ENCODE measurements around the gene MYT1.

DNA sequence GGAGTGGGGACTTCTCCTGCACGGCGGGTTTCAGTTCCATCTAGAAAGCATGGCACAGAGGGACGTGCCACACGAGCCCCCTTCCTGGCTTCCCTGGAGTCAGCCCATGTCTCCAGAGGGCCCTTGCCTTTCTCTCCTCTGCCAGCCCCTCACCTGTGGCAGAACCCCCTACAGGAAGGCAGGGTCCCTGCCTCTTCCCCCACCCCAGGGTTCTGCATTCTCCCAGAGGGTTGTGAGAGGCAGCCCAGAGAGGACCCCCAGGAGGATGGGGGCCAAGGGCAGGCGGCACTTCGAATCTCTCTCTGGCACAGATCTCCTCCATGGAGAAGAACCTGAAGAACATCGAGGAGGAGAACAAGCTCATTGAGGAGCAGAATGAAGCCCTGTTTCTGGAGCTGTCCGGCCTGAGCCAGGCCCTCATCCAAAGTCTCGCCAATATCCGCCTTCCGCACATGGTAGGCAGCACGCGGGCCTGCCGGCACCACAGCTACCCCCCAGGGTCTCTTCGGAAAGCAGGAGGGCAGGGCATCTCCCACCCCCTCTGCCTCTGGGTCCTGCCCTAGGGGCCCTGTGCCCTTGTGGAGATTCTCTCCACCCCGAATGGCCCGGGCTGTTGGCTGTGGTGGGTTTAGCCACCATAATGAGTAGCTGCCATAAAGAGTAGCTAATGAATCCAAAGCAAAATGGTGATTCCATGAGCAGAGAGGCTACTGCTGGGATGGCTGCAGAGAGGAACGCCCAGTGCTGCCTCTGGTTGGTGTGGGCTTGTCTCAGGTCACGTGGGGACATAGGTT lies 75.4 kb downstream of the MYT1 start:
- TF ChIP-seq YY1 (IDR thresholded peaks at IDR 0.05; ENCODE audit: insufficient read depth, insufficient read length) (no peak), SUZ12 (IDR thresholded peaks at IDR 0.05; ENCODE audit: extremely low read depth, insufficient read depth, insufficient read length) (no peak), ZNF274 (IDR thresholded peaks at IDR 0.05; ENCODE audit: low read depth, low read length) (no peak)
